NCI-H1092 (cell line): ENCODE measurements around the gene COLEC12.

Experiments
- DNase-seq: peaks from one replicate; lab custom pipeline; 2025; lab: John Stamatoyannopoulos, UW

COLEC12 gene

GRCh38 chr18:389658-390357, 110.7 kb downstream of the COLEC12 start:
- DNase-seq, result no peak

GRCh38 chr18:388200-388599, 112.3 kb downstream of the COLEC12 start:
- DNase-seq, result no peak

- DNase-seq, result no peak
Measured at GRCh38 chr18:386994-387393, 113.5 kb downstream of the COLEC12 start.

GRCh38 chr18:384897-385296, 115.6 kb downstream of the COLEC12 start:
- no peak for DNase-seq

GRCh38 chr18:383135-383534, 117.4 kb downstream of the COLEC12 start:
- DNase-seq, result no peak

GRCh38 chr18:382423-382984, 118.0 kb downstream of the COLEC12 start:
- no peak for DNase-seq

GRCh38 chr18:379681-380330, 120.7 kb downstream of the COLEC12 start:
- no peak for DNase-seq

- no peak for DNase-seq
Measured at GRCh38 chr18:378079-378478, 122.4 kb downstream of the COLEC12 start.

- DNase-seq, result no peak
Measured at GRCh38 chr18:377088-377487, 123.4 kb downstream of the COLEC12 start.

GRCh38 chr18:376311-376710, 124.2 kb downstream of the COLEC12 start:
- no peak for DNase-seq

GRCh38 chr18:374721-375168, 125.8 kb downstream of the COLEC12 start:
- DNase-seq, result no peak

- no peak for DNase-seq
Measured at GRCh38 chr18:373780-374179, 126.7 kb downstream of the COLEC12 start.

GRCh38 chr18:371609-371982, 128.9 kb downstream of the COLEC12 start:
- DNase-seq, result no peak

GRCh38 chr18:370751-371608, 129.5 kb downstream of the COLEC12 start:
- no peak for DNase-seq

- DNase-seq, result no peak
Measured at GRCh38 chr18:369224-370015, 131.1 kb downstream of the COLEC12 start.

GRCh38 chr18:366466-367061, 133.9 kb downstream of the COLEC12 start:
- DNase-seq, result no peak

- DNase-seq, result no peak
Measured at GRCh38 chr18:365651-366050, 134.8 kb downstream of the COLEC12 start.

- no peak for DNase-seq
Measured at GRCh38 chr18:364256-364826, 136.2 kb downstream of the COLEC12 start.

GRCh38 chr18:363301-364085, 137.0 kb downstream of the COLEC12 start:
- no peak for DNase-seq
